ENCODE results near the gene DDAH1. TPM values are rescaled to one million over a fixed set of nuclear protein-coding genes. Genes with fewer than 3 reads are reported as not detected.

Gene DDAH1
- total RNA-seq, 3 donors from 2014 or later: 9.3 to 24.3 (median 23.9) TPM

GRCh38 chr1:85404408-85404807, 60.6 kb downstream of the DDAH1 start:
- Histone ChIP-seq H3K27ac (no peak overlapping the region), H3K4me1 (no peaks in the 10 kb centered on the region), H3K27me3 (no peaks in the 10 kb centered on the region), H3K36me3 (no peaks in the 10 kb centered on the region), H3K9me3 (no peaks in the 10 kb centered on the region), H3K4me3 (no peak overlapping the region)
- no peak for DNase-seq (ENCODE audit: low spot score in 2 of 2)
- intact Hi-C loops (cut with DNase I; ENCODE audit: low total_unique reads): no loop called here
- TF ChIP-seq POLR2A (IDR thresholded peaks at IDR 0.05) (no peak), POLR2AphosphoS5 (IDR thresholded peaks at IDR 0.05) (no peak)
- TF ChIP-seq, protein P1, sequence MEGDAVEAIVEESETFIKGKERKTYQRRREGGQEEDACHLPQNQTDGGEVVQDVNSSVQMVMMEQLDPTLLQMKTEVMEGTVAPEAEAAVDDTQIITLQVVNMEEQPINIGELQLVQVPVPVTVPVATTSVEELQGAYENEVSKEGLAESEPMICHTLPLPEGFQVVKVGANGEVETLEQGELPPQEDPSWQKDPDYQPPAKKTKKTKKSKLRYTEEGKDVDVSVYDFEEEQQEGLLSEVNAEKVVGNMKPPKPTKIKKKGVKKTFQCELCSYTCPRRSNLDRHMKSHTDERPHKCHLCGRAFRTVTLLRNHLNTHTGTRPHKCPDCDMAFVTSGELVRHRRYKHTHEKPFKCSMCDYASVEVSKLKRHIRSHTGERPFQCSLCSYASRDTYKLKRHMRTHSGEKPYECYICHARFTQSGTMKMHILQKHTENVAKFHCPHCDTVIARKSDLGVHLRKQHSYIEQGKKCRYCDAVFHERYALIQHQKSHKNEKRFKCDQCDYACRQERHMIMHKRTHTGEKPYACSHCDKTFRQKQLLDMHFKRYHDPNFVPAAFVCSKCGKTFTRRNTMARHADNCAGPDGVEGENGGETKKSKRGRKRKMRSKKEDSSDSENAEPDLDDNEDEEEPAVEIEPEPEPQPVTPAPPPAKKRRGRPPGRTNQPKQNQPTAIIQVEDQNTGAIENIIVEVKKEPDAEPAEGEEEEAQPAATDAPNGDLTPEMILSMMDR (IDR thresholded peaks at IDR 0.05): no peak

- no peak overlapping the region for H3K4me3 ChIP-seq
- TF ChIP-seq POLR2AphosphoS5 (IDR thresholded peaks at IDR 0.05) (no peak), POLR2A (IDR thresholded peaks at IDR 0.05) (no peak)
- TF ChIP-seq, protein P1 (IDR thresholded peaks at IDR 0.05): peak in 1 of 3 donors; percentile 15
- no peaks in the 10 kb centered on the region for H3K4me1 ChIP-seq
- no peaks in the 10 kb centered on the region for H3K9me3 ChIP-seq
- no peak overlapping the region for H3K27ac ChIP-seq
- no peaks in the 10 kb centered on the region for H3K36me3 ChIP-seq
- H3K27me3 ChIP-seq: no peaks in the 10 kb centered on the region
- intact Hi-C loops (cut with DNase I; ENCODE audit: low total_unique reads): no loop called here
- no peak for DNase-seq (ENCODE audit: low spot score in 2 of 2)
These were observed 66.4 kb downstream of the DDAH1 start for GRCh38 chr1:85398391-85399064.

DNA sequence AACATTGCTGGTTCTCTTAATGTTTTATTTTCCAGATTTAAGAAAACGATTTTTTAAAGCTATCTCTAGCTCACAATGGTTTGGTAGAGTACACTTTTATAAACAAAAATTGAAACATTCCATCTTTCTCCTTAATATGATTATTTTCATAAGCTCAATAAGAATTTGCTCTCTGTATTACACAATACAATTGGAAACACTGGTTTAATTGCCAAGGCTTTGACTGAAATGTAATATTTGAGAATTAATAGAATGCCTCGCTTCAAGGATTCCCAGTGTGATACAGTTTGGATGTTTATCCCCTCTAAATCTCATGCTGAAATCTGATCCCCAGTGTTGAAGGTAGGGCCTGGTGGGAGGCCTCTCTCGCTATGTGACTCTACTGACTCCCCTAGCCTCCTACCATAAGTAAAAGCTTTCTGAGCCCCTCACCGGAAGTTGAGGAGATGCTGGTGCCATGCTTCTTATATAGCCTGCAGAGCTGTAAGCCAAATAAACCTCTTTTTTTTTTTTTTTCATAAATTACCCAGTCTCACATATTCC, 67.4 kb downstream of the DDAH1 start:
- no peaks in the 10 kb centered on the region for H3K36me3 ChIP-seq
- intact Hi-C loops (cut with DNase I; ENCODE audit: low total_unique reads): no loop called here
- H3K27me3 ChIP-seq: no peaks in the 10 kb centered on the region
- H3K27ac ChIP-seq: no peak overlapping the region
- TF ChIP-seq POLR2A (IDR thresholded peaks at IDR 0.05): no peak
- TF ChIP-seq, protein P1 (IDR thresholded peaks at IDR 0.05): no peak
- no peak for TF ChIP-seq POLR2AphosphoS5 (IDR thresholded peaks at IDR 0.05)
- no peaks in the 10 kb centered on the region for H3K4me1 ChIP-seq
- H3K9me3 ChIP-seq: no peaks in the 10 kb centered on the region
- H3K4me3 ChIP-seq: no peak overlapping the region
- DNase-seq (ENCODE audit: low spot score in 2 of 2): no peak

GRCh38 chr1:85396194-85396593, 68.8 kb downstream of the DDAH1 start:
- Histone ChIP-seq H3K4me3 (no peak overlapping the region), H3K36me3 (no peaks in the 10 kb centered on the region), H3K9me3 (no peaks in the 10 kb centered on the region), H3K27me3 (no peaks in the 10 kb centered on the region), H3K4me1 (no peaks in the 10 kb centered on the region), H3K27ac (no peak overlapping the region)
- no peak for DNase-seq (ENCODE audit: low spot score in 2 of 2)
- TF ChIP-seq POLR2AphosphoS5 (IDR thresholded peaks at IDR 0.05) (no peak), POLR2A (IDR thresholded peaks at IDR 0.05) (no peak)
- TF ChIP-seq, protein P1 (IDR thresholded peaks at IDR 0.05): no peak
- intact Hi-C loops (cut with DNase I; ENCODE audit: low total_unique reads): no loop called here

- intact Hi-C loops (cut with DNase I; ENCODE audit: low total_unique reads): no loop called here
- no peaks in the 10 kb centered on the region for H3K4me1 ChIP-seq
- H3K4me3 ChIP-seq: no peak overlapping the region
These were observed 70.8 kb downstream of the DDAH1 start for GRCh38 chr1:85394130-85394529.

More at GRCh38 chr1:85394130-85394529, 70.8 kb downstream of the DDAH1 start:
- no peaks in the 10 kb centered on the region for H3K36me3 ChIP-seq
- TF ChIP-seq POLR2AphosphoS5 (IDR thresholded peaks at IDR 0.05) (no peak), POLR2A (IDR thresholded peaks at IDR 0.05) (no peak)
- TF ChIP-seq, protein P1 (IDR thresholded peaks at IDR 0.05): no peak
- no peaks in the 10 kb centered on the region for H3K9me3 ChIP-seq
- no peaks in the 10 kb centered on the region for H3K27me3 ChIP-seq
- no peak for DNase-seq (ENCODE audit: low spot score in 2 of 2)
- no peak overlapping the region for H3K27ac ChIP-seq

Data from breast epithelium (tissue), 4 donors.